ENCODE results near the gene RPL41. TPM values are rescaled to one million over a fixed set of nuclear protein-coding genes. Genes with fewer than 3 reads are reported as not detected.

The RPL41 gene
- total and polyA plus RNA-seq, 9 of the 15 experiments (the other 6 are each of a cell fraction or from before 2014, with no cell fraction given) = 3,403 to 11,276 (median 5,604) TPM

- ChIA-PET CTCF (ENCODE audit: low intra/inter-chr PET ratio) (interaction anchor here (0.6 to 3.8 kb wide), 5 partner anchors 67 to 344 kb away, joined by 3 to 36 read pairs (median 13); partner anchors contain the start of genes NABP2 and SMARCC2), POLR2A (interaction anchor here (0.6 to 5.3 kb wide), 5 partner anchors 8 to 212 kb away, joined by 3 to 54 read pairs (median 7); partner anchors contain the start of genes ESYT1, MYL6 and SMARCC2)
- no peak overlapping the region for H3K4me3 ChIP-seq
- no peak for TF ChIP-seq BCOR (IDR thresholded peaks at IDR 0.05)
- no peak for TF ChIP-seq ZNF507 (tag; conservative IDR thresholded peaks at IDR 0.05)
- no peak; the same call in 1 of the 2 replicates for TF ChIP-seq RBFOX2 (IDR thresholded peaks at IDR 0.05; ENCODE audit: low read depth, low read length)
- TF ChIP-seq JUND (IDR thresholded peaks at IDR 0.05; ENCODE audit: borderline replicate concordance, low read depth, low read length) = peak; percentile 49; the same call in 1 of the 2 replicates
- TF ChIP-seq JUND (tag; IDR thresholded peaks at IDR 0.05; ENCODE audit: borderline replicate concordance, low read depth, low read length) = no peak
- TF ChIP-seq ZNF217 (CRISPR knock-in tag; IDR thresholded peaks at IDR 0.05) = no peak
- 0 out of 2 replicates have a peak, but pooled peaks have one; percentile 13 for TF ChIP-seq ARID1B (IDR thresholded peaks at IDR 0.05)
- no peak for TF ChIP-seq HNRNPK (IDR thresholded peaks at IDR 0.05; ENCODE audit: low read depth, low read length, poor library complexity, severe bottlenecking)
- no peak for TF ChIP-seq LCOR (CRISPR knock-in tag; IDR thresholded peaks at IDR 0.05)
- no peak for TF ChIP-seq SIX5 (IDR thresholded peaks at IDR 0.05; ENCODE audit: borderline replicate concordance in 1 of 2, insufficient read depth in 1 of 2, low read depth in 1 of 2, low read length in 2 of 2)
- no peak for TF ChIP-seq SAFB2 (IDR thresholded peaks at IDR 0.05; ENCODE audit: borderline replicate concordance, low read depth, low read length, severe bottlenecking)
- no peak for TF ChIP-seq BRCA1 (IDR thresholded peaks at IDR 0.05)
- TF ChIP-seq BRCA1 (CRISPR knock-in tag; IDR thresholded peaks at IDR 0.05) = no peak
- no peak for TF ChIP-seq RBM17 (IDR thresholded peaks at IDR 0.05; ENCODE audit: borderline replicate concordance, low read depth, low read length)
- TF ChIP-seq GABPB2 (CRISPR knock-in tag; conservative IDR thresholded peaks at IDR 0.05) = no peak
- no peak for TF ChIP-seq SNRNP70 (optimal IDR thresholded peaks at IDR 0.05; ENCODE audit: low read depth, low read length)
- TF ChIP-seq ELK1 (CRISPR knock-in tag; IDR thresholded peaks at IDR 0.05) = no peak
These were observed 3.9 kb downstream of the RPL41 start for GRCh38 chr12:56120158-56120846.

More at GRCh38 chr12:56120158-56120846, 3.9 kb downstream of the RPL41 start:
- Histone ChIP-seq H3K27me3 (ENCODE audit: control insufficient read depth in 2 of 2, insufficient read depth in 2 of 2, low read length in 2 of 2) (no peaks in the 10 kb centered on the region), H4K20me1 (replicated peaks; ENCODE audit: control insufficient read depth, insufficient read depth, low read length) (no peaks in the 10 kb centered on the region), H3K9me3 (replicated peaks; ENCODE audit: control insufficient read depth, insufficient read depth, low read depth, low read length) (peaks cover 4% of the 10 kb centered on the region), H3K36me3 (ENCODE audit: control insufficient read depth, insufficient read depth, low read length) (peaks cover 27% of the 10 kb centered on the region), H3K4me1 (replicated peaks in 1 of 2; ENCODE audit: control insufficient read depth in 2 of 2, insufficient read depth in 2 of 2, low read length in 2 of 2) (peaks cover 21 to 34% of the 10 kb centered on the region in 2 experiments), H3K27ac (ENCODE audit: extremely low read depth, low read depth, low read length) (peak overlapping the region; percentile 44; the same call in 2 of the 3 replicates), H2AFZ (ENCODE audit: low read depth, low read length) (peak overlapping the region; percentile 82; the same call in 1 of the 2 replicates), H3K9ac (ENCODE audit: insufficient read depth in 1 of 2, low read depth in 2 of 2, low read length in 2 of 2) (peak overlapping the region in 1 of 2 experiments; percentile 49; a peak in 2 of 4 replicates), H3K4me2 (ENCODE audit: insufficient read depth, low read length) (peak overlapping the region; percentile 89; the same call in 1 of the 2 replicates), H3K9me1 (ENCODE audit: control insufficient read depth, insufficient read depth, low read length) (no peaks in the 10 kb centered on the region), H3K79me2 (ENCODE audit: control insufficient read depth, insufficient read depth, low read length) (peaks cover 28% of the 10 kb centered on the region)
- intact Hi-C loops (cut with micrococcal nuclease) (no loop called here), in situ Hi-C loops (cut with MboI) (loop anchor here (10.0 kb wide), 1 partner anchor 344 kb away; the partner anchor contains the start of gene SPRYD4)
- ATAC-seq (no peak), DNase-seq (ENCODE audit: extremely low read depth in 1 of 4, low spot score in 3 of 4) (peak in 3 of 4 experiments; percentile 30 to 48 (median 44)), FAIRE-seq (no peak)
- BruUV-seq (replicated peaks) = no TSS peak
- WGBS (ENCODE audit: insufficient coverage, low coverage, missing lambda C conversion rate) = 89% methylated on average over 17 of the region's 17 CpGs

Data from K562 (cell line).